Bronchial epithelial cell (primary cell): ENCODE measurements around the gene SMURF2. TPM values are rescaled to one million over a fixed set of nuclear protein-coding genes. Genes with fewer than 3 reads are reported as not detected.

ENCODE experiments used
- DNase-seq: peaks from one replicate; pipeline ENCODE4 v3.0.0-alpha.2; 2010; ENCODE audit warnings: low read depth
- FAIRE-seq: peaks from 2 replicates; lab custom pipeline; 2011; peaks lifted over from hg19 to GRCh38; lab: Jason Lieb, UNC
- H3K27me3 ChIP-seq: 2 replicates; pipeline ENCODE4 v1.5.1; 2011; ENCODE audit warnings: low read length; ENCODE audit not compliant: control insufficient read depth, insufficient read depth
- H3K36me3 ChIP-seq: 2 replicates; pipeline ENCODE4 v1.5.1; 2011; ENCODE audit warnings: low read length; ENCODE audit not compliant: control insufficient read depth, insufficient read depth
- H3K4me3 ChIP-seq: 2 replicates; pipeline ENCODE4 v1.5.1; 2011; ENCODE audit warnings: mild to moderate bottlenecking, low read depth, low read length, control low read depth
- total RNA-seq: library from RNA; depleted of rRNA; stranded (reverse); fragments of >200 nt; gene quantifications from 2 replicates; pipeline ENCODE4 v1.2.1, GENCODE V29; 2014
- TF ChIP-seq, protein P1 (sequence below): IDR thresholded peaks from 2 replicates; pipeline ENCODE4 v1.5.1; 2011; ENCODE audit warnings: mild to moderate bottlenecking, moderate library complexity, low read length, control low read depth, inconsistent platforms; ENCODE audit not compliant: insufficient read depth, severe bottlenecking

The SMURF2 gene
- 40.6 and 52.4 TPM in 2 replicates for total RNA-seq

GRCh38 chr17:64661976-64662773, at the start of gene SMURF2:
TSS of gene SMURF2 (minus strand) at chr17:64662307. CDS start at chr17:64661880, 427 bp downstream.
- DNase-seq: peak; percentile 4
- H3K27me3 ChIP-seq: no peaks in the 10 kb centered on the region
- TF ChIP-seq, protein P1, sequence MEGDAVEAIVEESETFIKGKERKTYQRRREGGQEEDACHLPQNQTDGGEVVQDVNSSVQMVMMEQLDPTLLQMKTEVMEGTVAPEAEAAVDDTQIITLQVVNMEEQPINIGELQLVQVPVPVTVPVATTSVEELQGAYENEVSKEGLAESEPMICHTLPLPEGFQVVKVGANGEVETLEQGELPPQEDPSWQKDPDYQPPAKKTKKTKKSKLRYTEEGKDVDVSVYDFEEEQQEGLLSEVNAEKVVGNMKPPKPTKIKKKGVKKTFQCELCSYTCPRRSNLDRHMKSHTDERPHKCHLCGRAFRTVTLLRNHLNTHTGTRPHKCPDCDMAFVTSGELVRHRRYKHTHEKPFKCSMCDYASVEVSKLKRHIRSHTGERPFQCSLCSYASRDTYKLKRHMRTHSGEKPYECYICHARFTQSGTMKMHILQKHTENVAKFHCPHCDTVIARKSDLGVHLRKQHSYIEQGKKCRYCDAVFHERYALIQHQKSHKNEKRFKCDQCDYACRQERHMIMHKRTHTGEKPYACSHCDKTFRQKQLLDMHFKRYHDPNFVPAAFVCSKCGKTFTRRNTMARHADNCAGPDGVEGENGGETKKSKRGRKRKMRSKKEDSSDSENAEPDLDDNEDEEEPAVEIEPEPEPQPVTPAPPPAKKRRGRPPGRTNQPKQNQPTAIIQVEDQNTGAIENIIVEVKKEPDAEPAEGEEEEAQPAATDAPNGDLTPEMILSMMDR: no peak
- H3K36me3 ChIP-seq: no peaks in the 10 kb centered on the region
- FAIRE-seq: no peak
- H3K4me3 ChIP-seq: peak within 1 kb of the TSS; percentile 69

DNA sequence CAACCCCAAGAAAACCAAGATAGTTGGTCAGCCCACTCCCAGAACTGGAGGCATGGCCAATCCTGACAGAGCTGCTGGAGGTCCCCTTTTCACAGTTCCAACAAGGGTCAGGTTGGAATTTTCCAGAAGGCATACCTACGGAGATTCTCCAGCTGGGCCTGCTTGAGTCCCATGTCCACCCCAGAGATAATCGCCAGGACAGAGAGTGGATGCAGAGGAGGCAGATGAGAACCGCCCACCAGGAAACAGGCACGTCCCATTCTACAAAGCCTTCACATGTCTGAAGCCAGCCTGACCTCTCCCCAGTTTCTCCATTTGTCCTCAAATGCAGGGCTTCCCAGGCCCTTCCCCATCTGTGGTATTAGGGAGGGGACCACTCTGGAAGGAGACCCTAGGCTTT, 47.4 kb upstream of the SMURF2 start:
- no peak for DNase-seq
- Histone ChIP-seq H3K27me3 (no peaks in the 10 kb centered on the region), H3K36me3 (no peaks in the 10 kb centered on the region), H3K4me3 (no peak overlapping the region)
- FAIRE-seq: no peak
- TF ChIP-seq, protein P1: no peak

DNA sequence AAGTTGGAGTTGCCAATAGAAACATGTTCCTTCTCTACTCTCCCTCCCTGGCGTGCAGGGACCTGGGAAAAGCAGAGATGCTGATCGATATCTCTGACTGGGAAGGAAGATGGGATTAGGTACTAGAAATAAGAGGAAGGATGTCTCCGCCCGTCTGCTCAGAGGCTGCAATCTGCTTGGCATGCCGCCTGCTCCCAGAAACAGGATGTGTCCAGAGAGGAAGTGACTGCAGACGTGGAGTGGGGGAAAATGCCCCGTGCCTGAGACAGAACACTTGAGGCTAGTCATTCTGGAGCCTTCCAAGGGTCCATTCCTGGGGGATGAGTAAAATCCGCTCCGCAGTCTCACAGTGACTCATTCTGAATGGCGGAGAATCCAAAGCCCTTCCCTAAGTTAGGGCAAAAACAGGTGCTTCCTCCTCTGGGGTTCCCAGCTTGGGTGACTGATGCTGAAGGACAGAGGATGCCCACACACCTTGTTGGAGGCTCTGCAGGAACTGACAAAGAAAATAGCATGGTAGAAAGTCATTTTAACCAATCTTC, 45.0 kb upstream of the SMURF2 start:
- Histone ChIP-seq H3K36me3 (no peaks in the 10 kb centered on the region), H3K27me3 (no peaks in the 10 kb centered on the region), H3K4me3 (no peak overlapping the region)
- TF ChIP-seq, protein P1: no peak
- FAIRE-seq (no peak), DNase-seq (peak; percentile 100)

DNA sequence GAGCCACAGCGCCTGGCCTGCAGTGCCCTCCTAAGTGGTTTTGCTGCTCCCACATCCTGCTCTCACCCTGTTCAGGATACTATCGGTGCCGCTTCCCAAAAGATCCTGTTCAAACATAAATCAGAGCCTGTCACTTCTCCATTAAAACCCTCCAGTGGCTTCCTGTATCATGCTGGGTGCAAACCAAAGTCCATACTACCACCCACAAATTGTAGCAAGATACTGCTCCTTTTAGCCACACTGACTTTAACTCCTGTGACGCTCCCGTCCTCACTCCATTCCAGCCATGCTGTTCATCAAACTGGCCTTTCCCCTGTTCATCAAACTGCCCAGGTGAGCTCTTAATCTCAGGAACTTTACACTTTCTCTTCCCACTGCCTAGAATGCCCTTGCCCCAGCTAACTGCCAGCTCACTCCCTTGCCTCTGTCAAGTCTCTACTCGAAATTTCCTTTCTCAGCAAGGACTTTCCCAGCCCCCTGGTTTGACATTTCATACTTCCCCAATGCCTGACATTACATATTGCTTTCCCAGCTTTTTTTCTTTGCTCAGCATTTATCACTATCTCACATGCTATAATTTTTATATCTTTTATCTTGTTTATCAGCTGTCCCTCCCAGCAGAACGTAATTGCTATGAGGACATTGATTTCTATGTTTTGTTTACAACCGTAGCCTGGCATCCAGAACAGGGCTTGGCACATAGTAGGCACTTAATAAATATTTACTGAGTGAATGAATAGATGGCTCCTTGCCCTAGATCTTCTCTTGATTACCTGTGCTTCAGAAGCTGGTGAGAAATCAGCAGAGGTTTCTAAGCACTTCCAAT, 44.3 kb upstream of the SMURF2 start:
- TF ChIP-seq, protein P1: no peak
- FAIRE-seq: no peak
- peak; percentile 93 for DNase-seq
- no peak overlapping the region for H3K4me3 ChIP-seq
- H3K36me3 ChIP-seq: no peaks in the 10 kb centered on the region
- no peaks in the 10 kb centered on the region for H3K27me3 ChIP-seq

DNA sequence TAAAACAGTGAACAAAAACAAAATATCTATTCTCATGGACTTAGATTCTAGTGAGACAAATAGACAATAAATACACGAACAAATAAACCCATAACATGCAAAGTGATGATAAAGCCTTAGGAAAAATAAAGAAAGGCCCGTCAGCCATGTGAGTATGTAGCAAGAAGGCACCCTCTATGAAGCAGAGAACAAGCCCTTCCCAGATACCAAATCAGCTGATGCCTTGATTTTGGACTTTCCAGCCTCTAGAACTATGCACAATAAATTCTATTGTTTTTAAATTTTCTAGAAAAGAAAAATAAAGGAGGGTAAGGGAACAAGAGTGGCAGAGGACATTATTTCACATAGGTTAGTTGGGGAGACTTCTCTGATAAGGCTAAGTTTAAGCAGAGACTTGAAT, 40.7 kb upstream of the SMURF2 start:
- no peak for DNase-seq
- Histone ChIP-seq H3K27me3 (no peaks in the 10 kb centered on the region), H3K4me3 (no peak overlapping the region), H3K36me3 (no peaks in the 10 kb centered on the region)
- FAIRE-seq: no peak
- TF ChIP-seq, protein P1: no peak
